GM23338 (cell line): ENCODE data around the gene FAM228B. TPM values are rescaled to one million over a fixed set of nuclear protein-coding genes. Genes with fewer than 3 reads are reported as not detected.

Source experiments
- ATAC-seq: fragments of 200-7000 bp; cut with Tn5 transposase; 3 replicates; pipeline ENCODE4 v1.9.1; 2020
- DNase-seq: peaks from one replicate; pipeline ENCODE4 v3.0.0-alpha.2; 2015; ENCODE audit warnings: low spot score
- H2AFZ ChIP-seq: fragments of 200-600 bp; sonication (generic); 2 replicates; pipeline ENCODE4 v1.8.0; 2016; ENCODE audit warnings: antibody characterized with exemption, mild to moderate bottlenecking, moderate library complexity
- H3F3A ChIP-seq: fragments of 200-600 bp; sonication (generic); replicated peaks from 2 replicates; pipeline ENCODE4 v1.8.0; 2017; ENCODE audit warnings: antibody characterized with exemption, mixed run types, low read depth
- H3K27ac ChIP-seq: fragments of 200-600 bp; sonication (generic); 2 replicates; pipeline ENCODE4 v1.6.1; 2016; ENCODE audit warnings: low read depth
- H3K27me3 ChIP-seq: fragments of 200-600 bp; sonication (generic); 2 replicates; pipeline ENCODE4 v1.8.0; 2016; ENCODE audit warnings: mild to moderate bottlenecking, mixed run types, moderate library complexity; ENCODE audit not compliant: insufficient read depth
- H3K36me3 ChIP-seq: fragments of 200-600 bp; sonication (generic); 2 replicates; pipeline ENCODE4 v1.8.0; 2016; ENCODE audit warnings: mild to moderate bottlenecking; ENCODE audit not compliant: insufficient read depth
- H3K4me1 ChIP-seq: fragments of 200-600 bp; sonication (generic); 2 replicates; pipeline ENCODE4 v1.8.0; 2016; ENCODE audit warnings: mild to moderate bottlenecking, moderate library complexity; ENCODE audit not compliant: insufficient read depth
- H3K4me2 ChIP-seq: fragments of 200-600 bp; sonication (generic); 2 replicates; pipeline ENCODE4 v1.7.1; 2017; ENCODE audit warnings: mixed run types
- H3K4me3 ChIP-seq: fragments of 200-600 bp; sonication (generic); 2 replicates; pipeline ENCODE4 v1.6.1; 2016; ENCODE audit warnings: mixed run types
- H3K79me2 ChIP-seq: fragments of 200-600 bp; sonication (generic); replicated peaks from 2 replicates; pipeline ENCODE4 v1.8.0; 2017; ENCODE audit warnings: mild to moderate bottlenecking; ENCODE audit not compliant: insufficient read depth
- H3K9me2 ChIP-seq: fragments of 200-600 bp; sonication (generic); 2 replicates; pipeline ENCODE4 v1.8.0; 2017; ENCODE audit not compliant: insufficient read depth
- H4K20me1 ChIP-seq: fragments of 200-600 bp; sonication (generic); replicated peaks from 2 replicates; pipeline ENCODE4 v1.8.0; 2017; ENCODE audit warnings: mild to moderate bottlenecking; ENCODE audit not compliant: insufficient read depth
- H3K27ac Mint-ChIP-seq: 2 replicates; pipeline ENCODE4 v1.8.0; 2020; ENCODE audit warnings: inconsistent platforms, mild to moderate bottlenecking, moderate library complexity, mixed read lengths
- H3K27me3 Mint-ChIP-seq: 3 replicates; pipeline ENCODE4 v1.8.0; 2022; ENCODE audit warnings: low read depth, mild to moderate bottlenecking, moderate library complexity, mixed read lengths, inconsistent platforms; ENCODE audit not compliant: insufficient read depth, poor library complexity
- H3K36me3 Mint-ChIP-seq: 3 replicates; pipeline ENCODE4 v1.8.0; 2021; ENCODE audit warnings: low read depth, mild to moderate bottlenecking, inconsistent platforms, moderate library complexity, mixed read lengths
- H3K4me1 Mint-ChIP-seq: 3 replicates; pipeline ENCODE4 v1.8.0; 2020; ENCODE audit warnings: mild to moderate bottlenecking, inconsistent platforms, mixed read lengths
- H3K4me3 Mint-ChIP-seq: 3 replicates; pipeline ENCODE4 v1.8.0; 2021; ENCODE audit warnings: moderate library complexity, mild to moderate bottlenecking, inconsistent platforms, mixed read lengths
- H3K9me3 Mint-ChIP-seq: 3 replicates; pipeline ENCODE4 v1.8.0; 2020; ENCODE audit warnings: moderate library complexity, mild to moderate bottlenecking, inconsistent platforms, mixed read lengths
- EZH2 ChIP-seq: fragments of 200-600 bp; sonication (generic); IDR thresholded peaks from one replicate; pipeline ENCODE4 v1.8.0; 2017; ENCODE audit warnings: antibody characterized with exemption, mild to moderate bottlenecking, low read depth; ENCODE audit not compliant: unreplicated experiment
- EZH2phosphoT487 ChIP-seq: fragments of 200-600 bp; sonication (generic); IDR thresholded peaks from one replicate; pipeline ENCODE4 v1.8.1; 2018; ENCODE audit warnings: antibody characterized with exemption; ENCODE audit not compliant: unreplicated experiment
- JUNB ChIP-seq: IDR thresholded peaks from one replicate; pipeline ENCODE4 v1.6.1; 2016; ENCODE audit warnings: antibody characterized with exemption; ENCODE audit not compliant: unreplicated experiment
- NANOG ChIP-seq: IDR thresholded peaks from 2 replicates; pipeline ENCODE4 v1.6.1; 2016; ENCODE audit warnings: antibody characterized with exemption, borderline replicate concordance
- POLR2AphosphoS5 ChIP-seq: IDR thresholded peaks from 2 replicates; pipeline ENCODE4 v1.6.1; 2016; ENCODE audit warnings: antibody characterized with exemption, low read depth
- STAT1 ChIP-seq: IDR thresholded peaks from one replicate; pipeline ENCODE4 v1.6.1; 2016; ENCODE audit warnings: antibody characterized with exemption; ENCODE audit not compliant: unreplicated experiment
- ZNF114 ChIP-seq: fragments of 250-450 bp; sonication (Bioruptor Pico); IDR thresholded peaks from 2 replicates; pipeline ENCODE4 v1.5.0; 2020; ENCODE audit warnings: mild to moderate bottlenecking, moderate library complexity
- ZNF331 ChIP-seq: fragments of 250-450 bp; sonication (Bioruptor Pico); IDR thresholded peaks from 2 replicates; pipeline ENCODE4 v1.5.0; 2020; ENCODE audit warnings: low read depth, mild to moderate bottlenecking, moderate library complexity
- polyA plus RNA-seq: library from polyadenylated mRNA; unstranded; fragments of >200 nt; fragmentation: Nextera tagmentation; extraction: Ambion mirVana; gene quantifications from 2 replicates; pipeline ENCODE4 v1.2.1, GENCODE V29; 2016
- total RNA-seq: library from RNA; depleted of rRNA; stranded (reverse); fragments of >200 nt; shearing (Covaris generic); gene quantifications from 2 replicates; pipeline ENCODE4 v1.2.3, GENCODE V29; 2014
- TF ChIP-seq, protein P1 (sequence below): IDR thresholded peaks from one replicate; pipeline ENCODE4 v1.6.1; 2018; ENCODE audit warnings: antibody characterized with exemption; ENCODE audit not compliant: unreplicated experiment

FAM228B gene
- total and polyA plus RNA-seq, 2 experiments from 2014 or later, result 3.4 to 7.9 TPM

DNA sequence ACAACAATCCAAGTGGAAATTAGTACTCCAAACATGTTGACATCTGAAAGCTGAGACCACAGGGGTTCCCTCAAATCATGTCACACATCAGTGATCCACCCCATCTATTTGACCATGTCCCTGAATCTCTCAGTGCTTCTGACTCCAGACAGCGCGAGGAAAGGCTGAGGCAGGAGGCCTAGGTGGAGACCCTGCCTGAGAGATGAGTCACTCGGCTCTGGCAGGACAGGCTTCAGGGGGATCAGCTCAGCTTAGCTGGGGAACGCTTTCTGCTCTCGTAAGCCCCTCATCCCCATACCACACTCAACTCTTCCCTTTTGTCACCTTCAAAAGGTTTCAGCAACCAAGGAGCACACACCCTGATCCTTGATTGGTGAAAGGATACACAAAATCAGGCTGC is 45.8 kb downstream of the FAM228B start:
- no peaks in the 10 kb centered on the region for H3K36me3 ChIP-seq
- H3K79me2 ChIP-seq, result no peaks in the 10 kb centered on the region
- H2AFZ ChIP-seq, result no peak overlapping the region
- no peaks in the 10 kb centered on the region for H3K9me2 ChIP-seq
- no peaks in the 10 kb centered on the region; the same call in 1 of the 2 replicates for H3F3A ChIP-seq
- no peaks in the 10 kb centered on the region for H4K20me1 ChIP-seq
- ATAC-seq, result no peak
- H3K4me2 ChIP-seq, result no peak overlapping the region
- no peak overlapping the region for H3K27ac ChIP-seq
- TF ChIP-seq JUNB (no peak), NANOG (no peak), EZH2phosphoT487 (no peak), ZNF114 (no peak)
- TF ChIP-seq, protein P1, sequence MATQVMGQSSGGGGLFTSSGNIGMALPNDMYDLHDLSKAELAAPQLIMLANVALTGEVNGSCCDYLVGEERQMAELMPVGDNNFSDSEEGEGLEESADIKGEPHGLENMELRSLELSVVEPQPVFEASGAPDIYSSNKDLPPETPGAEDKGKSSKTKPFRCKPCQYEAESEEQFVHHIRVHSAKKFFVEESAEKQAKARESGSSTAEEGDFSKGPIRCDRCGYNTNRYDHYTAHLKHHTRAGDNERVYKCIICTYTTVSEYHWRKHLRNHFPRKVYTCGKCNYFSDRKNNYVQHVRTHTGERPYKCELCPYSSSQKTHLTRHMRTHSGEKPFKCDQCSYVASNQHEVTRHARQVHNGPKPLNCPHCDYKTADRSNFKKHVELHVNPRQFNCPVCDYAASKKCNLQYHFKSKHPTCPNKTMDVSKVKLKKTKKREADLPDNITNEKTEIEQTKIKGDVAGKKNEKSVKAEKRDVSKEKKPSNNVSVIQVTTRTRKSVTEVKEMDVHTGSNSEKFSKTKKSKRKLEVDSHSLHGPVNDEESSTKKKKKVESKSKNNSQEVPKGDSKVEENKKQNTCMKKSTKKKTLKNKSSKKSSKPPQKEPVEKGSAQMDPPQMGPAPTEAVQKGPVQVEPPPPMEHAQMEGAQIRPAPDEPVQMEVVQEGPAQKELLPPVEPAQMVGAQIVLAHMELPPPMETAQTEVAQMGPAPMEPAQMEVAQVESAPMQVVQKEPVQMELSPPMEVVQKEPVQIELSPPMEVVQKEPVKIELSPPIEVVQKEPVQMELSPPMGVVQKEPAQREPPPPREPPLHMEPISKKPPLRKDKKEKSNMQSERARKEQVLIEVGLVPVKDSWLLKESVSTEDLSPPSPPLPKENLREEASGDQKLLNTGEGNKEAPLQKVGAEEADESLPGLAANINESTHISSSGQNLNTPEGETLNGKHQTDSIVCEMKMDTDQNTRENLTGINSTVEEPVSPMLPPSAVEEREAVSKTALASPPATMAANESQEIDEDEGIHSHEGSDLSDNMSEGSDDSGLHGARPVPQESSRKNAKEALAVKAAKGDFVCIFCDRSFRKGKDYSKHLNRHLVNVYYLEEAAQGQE, result no peak
- peaks cover 6% of the 10 kb centered on the region; the same call in 1 of the 2 replicates for H3K27me3 ChIP-seq
- no peak overlapping the region for H3K4me3 Mint-ChIP-seq
- no peak for DNase-seq
- H3K27me3 Mint-ChIP-seq, result peaks cover 10% of the 10 kb centered on the region
- H3K27ac Mint-ChIP-seq, result no peak overlapping the region
- peaks cover 10% of the 10 kb centered on the region; the same call in 2 of the 3 replicates for H3K4me1 Mint-ChIP-seq
- no peaks in the 10 kb centered on the region for H3K36me3 Mint-ChIP-seq
- H3K9me3 Mint-ChIP-seq, result no peaks in the 10 kb centered on the region
- H3K4me3 ChIP-seq, result no peak overlapping the region
- H3K4me1 ChIP-seq, result no peaks in the 10 kb centered on the region; the same call in 1 of the 2 replicates

DNA sequence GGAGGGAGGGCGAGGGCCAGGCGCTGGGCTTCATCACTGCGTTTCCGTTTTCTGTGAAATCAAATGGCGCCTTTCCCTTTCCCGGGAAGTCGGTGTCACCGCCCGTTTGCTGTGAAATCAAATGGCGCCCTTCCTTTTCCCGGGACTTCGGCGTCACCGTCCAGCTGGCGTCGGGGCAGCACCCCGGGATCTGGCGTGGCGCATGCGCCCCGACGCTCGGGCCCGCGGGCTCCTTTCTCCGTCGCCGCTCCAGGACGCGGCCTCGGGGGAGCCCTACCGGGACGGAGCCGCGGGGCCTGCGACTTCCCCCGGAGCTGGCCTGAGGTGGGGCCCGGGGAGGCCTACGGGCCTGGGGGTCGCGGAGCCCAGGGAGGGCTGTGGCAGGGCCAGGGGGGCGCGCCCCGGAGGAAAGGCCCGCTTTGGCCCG is 51.6 kb downstream of the FAM228B start, which contains the start of gene FAM228A:
Gene FAM228A (plus strand): TSS at position 203 of the 427 bp plus-strand sequence. CDS start 428 bp downstream, outside the sequence.
- peak; percentile 91 for ATAC-seq
- 0 out of 2 replicates have a peak within 1 kb of the TSS, but pooled peaks have one; percentile 28 for H3K4me3 ChIP-seq
- TF ChIP-seq ZNF114 (no peak), NANOG (no peak), POLR2AphosphoS5 (no peak), EZH2 (no peak), ZNF331 (CRISPR knock-in tag) (no peak), STAT1 (no peak), EZH2phosphoT487 (no peak)
- TF ChIP-seq, protein P1, result no peak
- DNase-seq, result peak; percentile 50
- H3K27ac Mint-ChIP-seq, result no peak within 1 kb of the TSS
- no peak within 1 kb of the TSS for H3K4me3 Mint-ChIP-seq
- H3K36me3 Mint-ChIP-seq, result no peaks in the 10 kb centered on the region
- H3F3A ChIP-seq, result no peaks in the 10 kb centered on the region; the same call in 1 of the 2 replicates
- no peaks in the 10 kb centered on the region for H3K9me2 ChIP-seq
- H3K36me3 ChIP-seq, result no peaks in the 10 kb centered on the region
- H2AFZ ChIP-seq, result peak within 1 kb of the TSS; percentile 94
- H3K27me3 ChIP-seq, result peaks cover 12% of the 10 kb centered on the region; the same call in 1 of the 2 replicates
- H3K27ac ChIP-seq, result no peak within 1 kb of the TSS
- 0 out of 2 replicates have a peak within 1 kb of the TSS, but pooled peaks have one; percentile 38 for H3K4me2 ChIP-seq
- no peaks in the 10 kb centered on the region for H3K4me1 ChIP-seq
- no peaks in the 10 kb centered on the region for H4K20me1 ChIP-seq
- no peaks in the 10 kb centered on the region for H3K4me1 Mint-ChIP-seq
- H3K27me3 Mint-ChIP-seq, result no peaks in the 10 kb centered on the region
- H3K79me2 ChIP-seq, result no peaks in the 10 kb centered on the region
- no peaks in the 10 kb centered on the region for H3K9me3 Mint-ChIP-seq
